Measurements from ENCODE around the gene GAS6.

DNA sequence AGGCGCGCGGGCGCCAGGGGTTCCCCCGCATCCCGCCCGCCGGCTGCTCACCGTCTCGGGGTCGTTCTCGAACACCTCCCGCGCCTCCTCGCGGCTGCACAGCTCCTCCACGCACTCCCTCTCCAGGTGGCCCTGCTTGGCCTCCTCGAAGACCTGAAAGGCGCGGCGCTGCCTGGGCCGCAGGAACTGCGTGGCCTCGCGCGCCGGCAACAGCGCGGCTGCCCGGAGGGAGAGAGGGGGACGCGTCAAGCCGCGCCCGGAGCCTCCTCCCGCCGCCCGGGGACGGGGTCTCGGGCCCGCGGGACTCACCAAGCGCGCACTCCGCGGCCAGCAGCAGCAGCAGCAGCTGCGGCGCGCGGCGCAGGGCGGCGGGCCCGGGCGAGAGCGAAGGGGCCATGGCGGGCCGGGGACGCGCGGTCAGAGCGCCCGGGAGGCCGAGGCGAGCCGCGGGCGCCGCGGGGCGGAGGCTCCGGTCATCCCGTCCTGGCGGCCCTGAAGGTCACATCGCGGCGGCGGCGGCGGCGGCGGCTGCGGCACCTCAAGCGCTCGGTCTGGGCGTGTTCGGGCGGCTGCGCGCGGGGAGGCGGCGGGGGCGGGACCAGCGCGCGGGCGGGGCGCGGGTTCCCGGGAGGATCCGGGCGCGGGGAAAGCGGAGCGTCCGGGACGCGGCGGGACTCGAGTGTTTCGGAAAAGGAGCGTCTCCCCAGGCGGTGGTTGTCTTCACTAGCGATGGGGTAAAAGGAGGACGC, at the start of gene GAS6:
- TF ChIP-seq EZH2 (IDR thresholded peaks at IDR 0.05; ENCODE audit: insufficient read depth, poor library complexity, severe bottlenecking) (no peak), EZH2phosphoT487 (IDR thresholded peaks at IDR 0.05; ENCODE audit: insufficient read depth, low read depth) (no peak)

Measured in GM23248 (cell line).